ENCODE measurements around the gene SMIM31.
A peak's percentile ranks its signal among the peaks of the same experiment; 100 is the strongest.

SMIM31 gene

DNA sequence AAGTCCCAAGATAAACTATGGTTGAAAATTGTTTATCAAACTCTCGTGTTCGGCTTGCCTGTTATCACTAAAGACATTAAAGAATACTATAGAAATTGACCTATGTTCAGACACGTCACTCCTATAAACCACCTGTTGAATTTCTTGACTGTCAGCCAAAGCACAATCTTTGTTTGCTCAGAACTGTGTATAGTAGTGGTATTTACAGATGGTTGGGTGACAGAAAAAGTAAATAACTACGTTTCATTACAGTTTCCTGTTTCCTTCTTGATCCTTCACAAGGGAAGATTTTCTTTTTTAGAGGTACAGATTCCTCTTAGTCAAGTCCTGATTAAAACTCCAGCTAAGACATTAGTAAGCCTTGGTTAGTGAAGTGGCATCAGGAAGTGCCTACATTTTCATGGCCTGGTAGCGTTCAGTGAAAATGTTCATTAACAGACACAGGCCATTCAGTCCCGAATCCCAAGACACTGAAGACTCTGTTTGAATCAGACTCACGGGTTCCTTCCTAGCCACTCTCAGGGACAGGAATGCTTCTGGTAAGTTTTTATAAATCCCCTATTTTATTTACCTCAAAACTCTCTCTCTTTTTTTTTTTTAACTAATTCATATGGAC, at the start of gene SMIM31:
Gene SMIM31, plus strand, starts transcription at position 259 of the 616 bp plus-strand sequence. CDS start 16,313 bp downstream, outside the sequence.
- DNase-seq, result peak; percentile 54

DNA sequence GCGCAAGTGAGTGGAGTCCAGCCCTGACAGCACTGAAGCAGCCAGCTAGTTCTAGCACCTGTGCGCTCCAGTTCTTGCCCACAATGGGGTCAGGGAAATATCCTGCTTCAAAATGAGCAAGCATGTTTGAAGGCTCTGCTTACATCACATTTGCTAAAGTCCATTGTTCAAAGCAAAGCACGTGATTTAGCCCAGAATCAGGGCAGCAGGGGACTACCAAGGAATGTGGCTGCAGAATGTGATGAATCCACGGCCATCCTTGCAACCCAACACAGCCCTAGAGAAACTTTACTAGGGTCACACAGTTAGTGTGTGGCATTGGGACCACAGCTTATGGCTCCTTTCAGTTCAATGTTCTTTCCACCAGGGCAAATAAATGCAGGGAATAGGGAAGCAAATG, 47.3 kb upstream of the SMIM31 start:
- no peak for DNase-seq

DNA sequence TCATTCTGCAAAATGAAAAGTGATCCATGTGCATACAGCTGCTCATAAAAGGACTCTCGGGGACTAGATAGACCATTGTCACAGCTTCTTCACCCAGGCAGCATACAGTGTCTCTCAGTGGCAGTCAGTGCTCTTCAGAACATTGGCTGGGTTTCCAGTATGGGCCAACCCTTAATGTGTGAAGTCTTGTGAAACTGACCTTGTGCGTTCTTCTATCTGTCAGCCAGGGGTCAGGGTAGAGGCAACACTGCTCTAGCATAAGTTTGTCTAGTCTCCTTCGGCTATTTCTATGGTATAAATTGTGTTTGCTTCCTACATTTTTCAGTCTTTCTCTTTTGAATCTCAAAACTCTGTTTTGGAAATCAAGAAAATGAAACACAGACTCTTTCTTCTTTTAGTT, 37.0 kb upstream of the SMIM31 start:
- DNase-seq, result no peak

- no peak for DNase-seq
Measured at GRCh38 chr4:164718827-164719226, 35.1 kb upstream of the SMIM31 start.

GRCh38 chr4:164725066-164725465, 28.9 kb upstream of the SMIM31 start:
- no peak for DNase-seq

- DNase-seq, result no peak
Measured at GRCh38 chr4:164730705-164731393, 23.1 kb upstream of the SMIM31 start.

GRCh38 chr4:164731827-164732474, 22.0 kb upstream of the SMIM31 start:
- DNase-seq, result peak; percentile 8

- DNase-seq, result no peak
Measured at GRCh38 chr4:164734484-164734883, 19.4 kb upstream of the SMIM31 start.

- DNase-seq, result no peak
Measured at GRCh38 chr4:164748375-164748774, 5.6 kb upstream of the SMIM31 start.

DNA sequence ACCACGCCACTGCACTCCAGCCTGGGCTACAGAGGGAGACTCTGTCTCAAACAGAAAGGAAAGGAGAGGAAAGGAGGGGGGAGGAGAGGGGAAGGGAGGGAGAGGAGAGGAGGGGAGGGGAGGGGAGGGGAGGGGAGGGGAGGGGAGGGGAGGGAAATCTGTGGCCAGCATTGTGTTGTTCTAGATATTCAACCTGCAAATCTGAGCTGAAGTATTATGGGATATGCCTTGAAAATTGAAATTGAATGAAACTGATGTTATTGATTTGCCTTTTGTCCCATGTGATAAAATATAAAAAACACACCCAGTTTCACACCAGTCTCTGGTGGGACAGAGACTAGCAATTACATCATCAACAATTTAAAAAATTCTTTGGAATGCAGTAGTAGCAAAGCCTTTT, 1.5 kb downstream of the SMIM31 start:
- DNase-seq, result no peak

DNA sequence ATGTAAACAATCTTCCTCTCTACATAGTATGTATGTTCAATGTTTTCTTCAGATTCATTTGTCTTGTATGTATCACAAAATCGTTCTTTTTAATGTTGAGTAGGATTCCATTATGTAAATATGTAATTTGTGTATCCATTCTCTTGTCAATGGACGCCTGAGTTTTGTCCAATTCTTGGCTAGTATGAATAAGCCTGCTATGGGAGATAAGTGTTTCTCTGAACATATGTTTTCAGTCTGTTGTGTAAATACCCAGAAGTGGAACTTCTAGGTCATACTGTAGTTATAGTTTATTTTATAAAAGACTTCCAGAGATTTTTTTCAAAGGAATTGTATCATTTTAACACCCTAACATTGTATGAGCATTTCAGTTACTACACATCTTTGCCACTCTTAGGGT, 2.8 kb downstream of the SMIM31 start:
- no peak for DNase-seq

- no peak for DNase-seq
Measured at GRCh38 chr4:164761241-164761640, 7.3 kb downstream of the SMIM31 start.

GRCh38 chr4:164761746-164762275, 7.9 kb downstream of the SMIM31 start:
- no peak for DNase-seq

GRCh38 chr4:164765096-164765495, 11.2 kb downstream of the SMIM31 start:
- no peak for DNase-seq

DNA sequence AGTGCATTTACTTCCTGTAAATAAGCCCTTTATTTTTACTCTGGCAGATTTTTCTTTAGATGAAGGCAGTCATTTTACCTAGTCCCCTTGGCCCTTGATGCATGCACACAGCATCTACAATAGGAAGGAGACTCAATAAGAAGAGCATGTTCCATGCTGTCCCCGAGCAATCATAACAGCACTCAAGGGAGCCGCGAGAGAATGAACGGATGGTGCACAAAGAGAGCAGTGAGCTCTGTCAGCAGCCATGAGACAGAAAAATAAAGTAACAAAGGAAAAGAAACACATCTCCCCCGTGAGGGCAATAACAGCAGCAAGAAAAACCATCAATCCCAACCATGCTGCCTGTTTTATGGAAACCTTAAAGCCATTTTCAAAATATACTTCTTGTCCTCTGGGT, 11.9 kb downstream of the SMIM31 start:
- DNase-seq, result no peak

GRCh38 chr4:164768516-164768915, 14.6 kb downstream of the SMIM31 start:
- DNase-seq, result no peak

- DNase-seq, result no peak
Measured at GRCh38 chr4:164770010-164770724, 16.2 kb downstream of the SMIM31 start.

- DNase-seq, result no peak
Measured at GRCh38 chr4:164771088-164771487, 17.2 kb downstream of the SMIM31 start.

DNA sequence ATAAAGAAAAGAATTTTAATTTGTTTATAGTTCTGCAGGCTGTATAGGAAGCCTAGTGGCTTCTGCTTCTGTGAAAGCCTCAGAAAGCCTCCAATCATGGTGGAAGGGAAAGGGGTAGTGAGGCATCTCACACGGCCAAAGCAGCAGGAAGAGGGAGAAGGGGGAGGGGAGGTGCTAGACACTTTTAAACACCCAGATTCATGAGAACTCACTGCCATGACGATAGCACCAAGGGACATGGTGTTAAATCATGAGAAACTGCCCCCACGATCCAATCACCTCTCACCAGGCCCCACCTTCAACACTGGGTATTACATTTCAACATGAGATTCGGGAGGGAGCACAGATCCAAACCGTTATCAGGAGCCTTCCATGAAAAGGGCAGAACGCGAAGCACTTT, 18.1 kb downstream of the SMIM31 start:
- DNase-seq, result no peak

DNA sequence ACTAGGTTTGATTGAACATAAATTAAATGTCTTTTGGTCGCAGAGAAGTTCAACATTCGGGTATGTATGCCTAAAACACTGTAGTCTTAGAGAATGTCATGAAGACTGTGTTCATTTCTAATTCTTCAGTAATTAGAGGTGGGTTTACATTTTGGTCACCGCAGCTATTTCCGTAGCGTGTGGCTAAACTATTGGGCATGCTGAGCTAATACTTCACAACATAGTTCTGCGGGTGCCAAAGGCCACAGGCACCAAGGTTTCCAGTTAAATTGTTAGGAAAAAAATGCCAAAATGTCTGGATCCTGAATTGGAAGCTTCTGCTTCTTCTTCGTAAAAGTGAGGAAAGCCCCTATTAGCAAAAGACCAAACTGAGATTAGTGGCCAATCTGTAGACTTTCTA, 25.1 kb downstream of the SMIM31 start:
- DNase-seq, result no peak

DNA sequence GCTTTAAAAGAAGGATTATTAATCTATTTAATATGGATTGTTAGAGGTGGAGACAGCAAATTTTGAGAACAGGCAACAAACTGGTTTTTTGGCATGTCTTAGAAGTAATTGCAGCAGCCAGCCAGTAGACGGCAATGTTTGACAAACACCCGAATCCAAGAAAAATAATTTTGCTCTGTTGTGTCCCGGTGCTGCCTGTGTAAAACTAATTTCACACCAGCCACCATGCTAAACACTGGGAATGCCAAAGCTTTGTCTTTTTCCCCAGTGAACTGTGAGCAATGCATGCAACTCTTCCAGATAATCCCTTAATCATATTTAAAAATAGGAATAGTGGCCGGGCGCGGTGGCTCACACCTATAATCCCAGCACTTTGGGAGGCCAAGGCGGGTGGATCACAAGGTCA, 25.9 kb downstream of the SMIM31 start:
- DNase-seq, result no peak

- no peak for DNase-seq
Measured at GRCh38 chr4:164780839-164781238, 26.9 kb downstream of the SMIM31 start.

DNA sequence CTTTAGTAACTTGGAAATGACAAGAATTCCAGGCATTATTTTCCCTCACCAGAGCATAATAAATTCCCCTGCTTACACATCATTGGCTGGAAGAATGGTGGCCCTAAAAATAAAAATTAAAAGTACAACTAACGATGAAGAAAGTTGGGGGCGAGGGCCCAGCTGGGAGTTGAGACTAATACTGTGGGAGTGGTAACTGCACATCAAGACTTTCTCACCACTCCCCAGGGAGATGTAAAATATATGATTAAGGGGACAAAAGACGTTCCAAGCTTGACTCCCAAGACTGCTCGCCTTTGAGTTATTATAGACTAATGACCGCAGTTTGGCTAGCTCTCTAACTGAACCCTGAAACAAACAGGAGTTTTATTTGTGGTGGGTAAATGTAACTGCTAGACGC, 30.0 kb downstream of the SMIM31 start:
- no peak for DNase-seq
